ENCODE results near the gene CHRDL1. TPM values are rescaled to one million over a fixed set of nuclear protein-coding genes. Genes with fewer than 3 reads are reported as not detected.

Gene CHRDL1
- total and polyA plus RNA-seq, 5 donors from 2014 or later, result not detected

DNA sequence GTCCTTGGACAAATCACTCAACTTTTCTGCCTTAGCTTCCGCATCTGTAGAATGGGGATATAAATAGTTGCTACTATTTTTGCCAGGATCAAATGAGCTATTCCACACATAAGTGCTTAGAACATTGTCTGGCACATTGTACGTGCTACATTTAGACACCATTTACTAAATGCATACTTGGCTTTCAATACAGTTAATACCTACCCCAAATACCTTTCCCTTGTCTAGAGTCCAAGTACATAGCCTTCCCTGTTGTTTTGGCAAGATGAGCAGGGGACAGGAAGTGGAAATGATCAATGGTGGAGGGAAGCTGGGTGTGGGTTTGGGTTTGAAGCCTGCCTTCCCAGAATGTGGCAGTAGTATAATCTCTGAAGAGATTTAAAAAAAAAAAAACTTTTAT, 82.0 kb downstream of the CHRDL1 start:
- no peaks in the 10 kb centered on the region for H3K36me3 ChIP-seq (ENCODE audit: control insufficient read depth, insufficient read depth, low read length)
- Mint-ChIP-seq H3K27ac (no peak overlapping the region), H3K27me3 (no peaks in the 10 kb centered on the region), H3K4me3 (no peak overlapping the region), H3K4me1 (no peaks in the 10 kb centered on the region), H3K36me3 (no peaks in the 10 kb centered on the region), H3K9me3 (peaks cover 0 to 3% (median 0%) of the 10 kb centered on the region in 7 donors)
- no peaks in the 10 kb centered on the region for H3K4me1 ChIP-seq (ENCODE audit: control insufficient read depth, insufficient read depth, low read length, poor library complexity, severe bottlenecking)
- no peak overlapping the region for H3K4me3 ChIP-seq (ENCODE audit: low read depth, low read length)
- H3K9me3 ChIP-seq (ENCODE audit: control insufficient read depth in 2 of 2, low read length in 2 of 2), result no peaks in the 10 kb centered on the region
- DNase-seq (no peak), ATAC-seq (ENCODE audit: low read depth in 2 of 2) (no peak)
- H3K27ac ChIP-seq (ENCODE audit: insufficient read depth, low read length, poor library complexity, severe bottlenecking), result no peak overlapping the region
- no peaks in the 10 kb centered on the region for H3K27me3 ChIP-seq (ENCODE audit: control insufficient read depth, insufficient read depth, low read length)

DNA sequence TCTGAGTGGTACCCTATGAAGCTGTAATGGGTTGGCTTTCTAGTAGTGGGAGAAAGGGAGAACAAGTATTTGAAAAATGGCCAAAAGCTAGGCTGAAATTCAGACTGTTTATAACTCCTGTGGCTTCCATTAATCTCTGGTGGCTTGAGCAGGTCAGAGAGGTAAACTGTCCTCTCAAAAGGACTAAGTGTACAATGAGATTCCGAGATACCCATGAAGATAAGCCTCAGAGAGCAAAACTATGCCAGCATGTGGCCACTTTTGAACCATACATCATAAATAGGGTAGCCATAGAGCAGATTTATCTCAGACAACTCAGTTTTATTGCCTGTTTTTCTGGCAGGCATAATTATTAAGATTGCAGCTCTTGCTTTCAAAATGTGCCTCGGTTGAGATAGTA, 89.2 kb downstream of the CHRDL1 start:
- no peaks in the 10 kb centered on the region for H3K36me3 Mint-ChIP-seq
- no peaks in the 10 kb centered on the region for H3K27me3 ChIP-seq (ENCODE audit: control insufficient read depth, insufficient read depth, low read length)
- H3K4me1 ChIP-seq (ENCODE audit: control insufficient read depth, insufficient read depth, low read length, poor library complexity, severe bottlenecking), result no peaks in the 10 kb centered on the region
- H3K4me1 Mint-ChIP-seq, result no peaks in the 10 kb centered on the region
- DNase-seq (no peak), ATAC-seq (ENCODE audit: low read depth in 2 of 2) (no peak)
- H3K9me3 Mint-ChIP-seq, result peaks cover 0 to 2% (median 0%) of the 10 kb centered on the region in 7 donors
- no peak overlapping the region for H3K4me3 Mint-ChIP-seq
- H3K27ac ChIP-seq (ENCODE audit: insufficient read depth, low read length, poor library complexity, severe bottlenecking), result no peak overlapping the region
- no peaks in the 10 kb centered on the region for H3K9me3 ChIP-seq (ENCODE audit: control insufficient read depth in 2 of 2, low read length in 2 of 2)
- no peaks in the 10 kb centered on the region for H3K36me3 ChIP-seq (ENCODE audit: control insufficient read depth, insufficient read depth, low read length)
- H3K4me3 ChIP-seq (ENCODE audit: low read depth, low read length), result no peak overlapping the region
- no peaks in the 10 kb centered on the region for H3K27me3 Mint-ChIP-seq
- no peak overlapping the region for H3K27ac Mint-ChIP-seq

DNA sequence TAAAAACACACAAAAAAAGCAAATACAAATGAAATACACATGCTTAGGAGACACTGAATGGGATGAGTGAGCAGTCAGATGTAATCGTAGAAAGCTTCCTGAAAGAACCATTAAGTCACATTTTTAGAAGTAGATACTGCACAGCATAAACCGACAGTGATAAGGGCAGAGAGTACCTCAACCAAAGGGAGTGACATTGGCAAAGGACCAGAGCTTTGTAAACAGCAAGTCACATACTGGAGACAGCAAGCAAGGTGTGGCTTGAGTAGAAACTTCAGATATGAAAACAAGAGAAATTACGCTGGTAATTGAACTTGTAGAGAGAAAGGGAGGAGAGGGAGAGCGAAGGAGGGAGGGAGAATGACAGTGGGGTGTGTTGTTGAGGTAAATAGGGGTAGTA, 92.0 kb downstream of the CHRDL1 start:
- Histone ChIP-seq H3K4me3 (ENCODE audit: low read depth, low read length) (no peak overlapping the region), H3K27me3 (ENCODE audit: control insufficient read depth, insufficient read depth, low read length) (no peaks in the 10 kb centered on the region), H3K9me3 (ENCODE audit: control insufficient read depth in 2 of 2, low read length in 2 of 2) (no peaks in the 10 kb centered on the region), H3K27ac (ENCODE audit: insufficient read depth, low read length, poor library complexity, severe bottlenecking) (no peak overlapping the region), H3K4me1 (ENCODE audit: control insufficient read depth, insufficient read depth, low read length, poor library complexity, severe bottlenecking) (no peaks in the 10 kb centered on the region), H3K36me3 (ENCODE audit: control insufficient read depth, insufficient read depth, low read length) (no peaks in the 10 kb centered on the region)
- Mint-ChIP-seq H3K9me3 (peaks cover 0 to 2% (median 0%) of the 10 kb centered on the region in 7 donors), H3K36me3 (no peaks in the 10 kb centered on the region), H3K27me3 (no peaks in the 10 kb centered on the region), H3K27ac (no peak overlapping the region), H3K4me1 (no peaks in the 10 kb centered on the region), H3K4me3 (no peak overlapping the region)
- no peak for ATAC-seq (ENCODE audit: low read depth in 2 of 2)
- no peak for DNase-seq

- H3K36me3 Mint-ChIP-seq, result no peaks in the 10 kb centered on the region
- no peak overlapping the region for H3K4me3 ChIP-seq (ENCODE audit: low read depth, low read length)
- H3K27me3 Mint-ChIP-seq, result no peaks in the 10 kb centered on the region
- H3K9me3 Mint-ChIP-seq, result peaks cover 0 to 2% (median 0%) of the 10 kb centered on the region in 7 donors
- H3K27ac ChIP-seq (ENCODE audit: insufficient read depth, low read length, poor library complexity, severe bottlenecking), result no peak overlapping the region
- H3K4me1 Mint-ChIP-seq, result no peaks in the 10 kb centered on the region
- H3K9me3 ChIP-seq (ENCODE audit: control insufficient read depth in 2 of 2, low read length in 2 of 2), result no peaks in the 10 kb centered on the region
- no peak overlapping the region for H3K4me3 Mint-ChIP-seq
- no peaks in the 10 kb centered on the region for H3K27me3 ChIP-seq (ENCODE audit: control insufficient read depth, insufficient read depth, low read length)
- no peaks in the 10 kb centered on the region for H3K36me3 ChIP-seq (ENCODE audit: control insufficient read depth, insufficient read depth, low read length)
- no peak overlapping the region for H3K27ac Mint-ChIP-seq
- no peak for DNase-seq
- no peaks in the 10 kb centered on the region for H3K4me1 ChIP-seq (ENCODE audit: control insufficient read depth, insufficient read depth, low read length, poor library complexity, severe bottlenecking)
- no peak for ATAC-seq (ENCODE audit: low read depth in 2 of 2)
Observed at GRCh38 chrX:110699109-110699508, 96.5 kb downstream of the CHRDL1 start.

- Mint-ChIP-seq H3K27me3 (no peaks in the 10 kb centered on the region), H3K4me3 (no peak overlapping the region), H3K36me3 (no peaks in the 10 kb centered on the region), H3K9me3 (peaks cover 0 to 2% (median 0%) of the 10 kb centered on the region in 7 donors), H3K4me1 (no peaks in the 10 kb centered on the region), H3K27ac (no peak overlapping the region)
- H3K27ac ChIP-seq (ENCODE audit: insufficient read depth, low read length, poor library complexity, severe bottlenecking), result no peak overlapping the region
- H3K27me3 ChIP-seq (ENCODE audit: control insufficient read depth, insufficient read depth, low read length), result no peaks in the 10 kb centered on the region
- no peaks in the 10 kb centered on the region for H3K9me3 ChIP-seq (ENCODE audit: control insufficient read depth in 2 of 2, low read length in 2 of 2)
- no peak for DNase-seq
- no peaks in the 10 kb centered on the region for H3K36me3 ChIP-seq (ENCODE audit: control insufficient read depth, insufficient read depth, low read length)
- ATAC-seq (ENCODE audit: low read depth in 2 of 2), result no peak
- H3K4me3 ChIP-seq (ENCODE audit: low read depth, low read length), result no peak overlapping the region
- no peaks in the 10 kb centered on the region for H3K4me1 ChIP-seq (ENCODE audit: control insufficient read depth, insufficient read depth, low read length, poor library complexity, severe bottlenecking)
Observed at GRCh38 chrX:110698696-110699095, 96.9 kb downstream of the CHRDL1 start.

GRCh38 chrX:110692866-110693265, 102.8 kb downstream of the CHRDL1 start:
- Histone ChIP-seq H3K4me1 (ENCODE audit: control insufficient read depth, insufficient read depth, low read length, poor library complexity, severe bottlenecking) (no peaks in the 10 kb centered on the region), H3K4me3 (ENCODE audit: low read depth, low read length) (no peak overlapping the region), H3K9me3 (ENCODE audit: control insufficient read depth in 2 of 2, low read length in 2 of 2) (no peaks in the 10 kb centered on the region), H3K36me3 (ENCODE audit: control insufficient read depth, insufficient read depth, low read length) (no peaks in the 10 kb centered on the region), H3K27ac (ENCODE audit: insufficient read depth, low read length, poor library complexity, severe bottlenecking) (no peak overlapping the region), H3K27me3 (ENCODE audit: control insufficient read depth, insufficient read depth, low read length) (no peaks in the 10 kb centered on the region)
- Mint-ChIP-seq H3K4me1 (no peaks in the 10 kb centered on the region), H3K4me3 (no peak overlapping the region), H3K27me3 (no peaks in the 10 kb centered on the region), H3K27ac (no peak overlapping the region), H3K36me3 (no peaks in the 10 kb centered on the region), H3K9me3 (peaks cover 0 to 2% (median 0%) of the 10 kb centered on the region in 7 donors)
- DNase-seq (no peak), ATAC-seq (ENCODE audit: low read depth in 2 of 2) (no peak)

DNA sequence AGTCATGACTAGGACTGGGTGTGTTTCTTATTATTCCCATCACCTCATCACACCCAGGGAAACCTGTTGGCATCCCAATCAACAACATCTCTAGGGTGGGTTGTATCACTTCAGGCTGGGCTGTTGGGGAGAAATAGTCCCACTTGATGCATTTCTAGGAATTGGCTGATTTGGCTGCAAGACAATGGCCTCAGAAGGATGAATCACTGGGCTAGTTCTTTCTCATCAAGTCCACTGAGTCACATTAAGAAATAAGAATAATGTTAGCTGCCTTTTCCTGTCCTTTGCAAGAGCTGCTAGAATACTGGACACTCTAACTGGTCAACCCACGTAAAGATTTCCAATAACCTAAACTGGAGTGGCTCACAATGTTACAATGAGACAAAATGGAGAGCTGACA, 104.2 kb downstream of the CHRDL1 start:
- peaks cover 0 to 2% (median 0%) of the 10 kb centered on the region in 7 donors for H3K9me3 Mint-ChIP-seq
- DNase-seq, result no peak

DNA sequence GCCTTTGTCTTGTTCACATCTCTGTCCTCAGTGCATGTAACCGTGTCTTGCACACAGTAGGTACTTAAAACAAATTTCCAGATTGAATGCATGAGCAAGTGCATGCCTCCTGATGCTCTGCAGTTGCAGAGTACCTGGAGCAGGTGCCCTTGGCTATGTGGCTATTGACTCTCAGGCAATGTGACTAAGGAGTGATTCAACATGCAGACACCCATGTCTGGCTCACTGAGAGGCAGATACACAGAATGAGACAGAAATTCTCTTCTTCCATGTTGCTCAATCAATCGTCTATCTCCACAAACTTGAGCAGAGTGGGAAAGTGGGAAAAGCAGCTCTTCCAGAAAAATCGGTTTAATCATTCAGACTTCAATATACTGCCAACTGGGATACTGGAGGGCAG, 111.0 kb downstream of the CHRDL1 start:
- H3K4me3 Mint-ChIP-seq, result no peak overlapping the region

More for the DNA sequence above, 104.2 kb downstream of the CHRDL1 start:
- H3K27ac ChIP-seq (ENCODE audit: insufficient read depth, low read length, poor library complexity, severe bottlenecking), result no peak overlapping the region
- no peak for ATAC-seq (ENCODE audit: low read depth in 2 of 2)
- no peaks in the 10 kb centered on the region for H3K36me3 ChIP-seq (ENCODE audit: control insufficient read depth, insufficient read depth, low read length)
- Mint-ChIP-seq H3K27ac (no peak overlapping the region), H3K4me1 (no peaks in the 10 kb centered on the region), H3K27me3 (no peaks in the 10 kb centered on the region), H3K36me3 (no peaks in the 10 kb centered on the region), H3K4me3 (no peak overlapping the region)
- no peaks in the 10 kb centered on the region for H3K9me3 ChIP-seq (ENCODE audit: control insufficient read depth in 2 of 2, low read length in 2 of 2)
- no peaks in the 10 kb centered on the region for H3K27me3 ChIP-seq (ENCODE audit: control insufficient read depth, insufficient read depth, low read length)
- no peak overlapping the region for H3K4me3 ChIP-seq (ENCODE audit: low read depth, low read length)
- no peaks in the 10 kb centered on the region for H3K4me1 ChIP-seq (ENCODE audit: control insufficient read depth, insufficient read depth, low read length, poor library complexity, severe bottlenecking)

More for the DNA sequence above, 111.0 kb downstream of the CHRDL1 start:
- Mint-ChIP-seq H3K27ac (no peak overlapping the region), H3K4me1 (no peaks in the 10 kb centered on the region), H3K9me3 (no peaks in the 10 kb centered on the region), H3K27me3 (no peaks in the 10 kb centered on the region), H3K36me3 (no peaks in the 10 kb centered on the region)
- DNase-seq (no peak), ATAC-seq (ENCODE audit: low read depth in 2 of 2) (no peak)
- no peak overlapping the region for H3K27ac ChIP-seq (ENCODE audit: insufficient read depth, low read length, poor library complexity, severe bottlenecking)
- no peak overlapping the region for H3K4me3 ChIP-seq (ENCODE audit: low read depth, low read length)
- H3K36me3 ChIP-seq (ENCODE audit: control insufficient read depth, insufficient read depth, low read length), result no peaks in the 10 kb centered on the region
- no peaks in the 10 kb centered on the region for H3K4me1 ChIP-seq (ENCODE audit: control insufficient read depth, insufficient read depth, low read length, poor library complexity, severe bottlenecking)
- no peaks in the 10 kb centered on the region for H3K27me3 ChIP-seq (ENCODE audit: control insufficient read depth, insufficient read depth, low read length)
- H3K9me3 ChIP-seq (ENCODE audit: control insufficient read depth in 2 of 2, low read length in 2 of 2), result no peaks in the 10 kb centered on the region
